Astrocyte (in vitro differentiated cells and primary cell): ENCODE measurements around the gene C7.

Experiments
- CTCF ChIP-seq: IDR thresholded peaks from 2 replicates; pipeline ENCODE4 v1.5.1; 2011; ENCODE audit warnings: low read depth, mild to moderate bottlenecking, inconsistent platforms, low read length, moderate library complexity; ENCODE audit not compliant: insufficient read depth
- EZH2 ChIP-seq: IDR thresholded peaks from 2 replicates; pipeline ENCODE4 v1.6.1; 2012; ENCODE audit warnings: mild to moderate bottlenecking, low read length, inconsistent platforms; ENCODE audit not compliant: insufficient read depth

DNA sequence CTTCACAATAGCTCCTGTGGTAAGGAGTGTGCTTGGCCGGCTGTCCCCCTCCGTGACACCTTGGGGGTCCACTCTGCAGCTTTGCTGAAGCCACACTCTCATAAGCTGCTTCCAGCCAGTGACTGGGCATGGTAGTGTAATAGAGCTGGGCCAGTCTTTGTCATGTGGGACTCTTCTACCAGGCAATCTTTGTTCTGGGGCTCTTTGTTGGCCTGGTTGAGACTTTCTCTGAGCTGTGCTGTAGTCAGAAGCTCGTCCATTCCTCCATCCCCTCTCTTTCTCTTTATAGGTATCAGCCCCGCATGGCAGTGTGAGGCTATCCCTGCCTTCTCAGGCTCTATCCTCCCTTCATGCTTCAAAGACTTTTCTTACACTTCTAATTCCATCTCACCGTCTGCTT is 42.5 kb upstream of the C7 start:
- TF ChIP-seq EZH2 (no peak), CTCF (no peak)
